Motor neuron (in vitro differentiated cells): ENCODE data around the gene MC5R. TPM values are rescaled to one million over a fixed set of nuclear protein-coding genes. Genes with fewer than 3 reads are reported as not detected.

ENCODE experiments used
- ATAC-seq, 8 experiments: fragments of 200-7000 bp; cut with Tn5 transposase; replicated peaks in 6 of 8; 2 replicates each; pipeline ENCODE4 v1.8.0; 2021; ENCODE audit warnings: mild to moderate bottlenecking in 8 of 8, moderate library complexity in 8 of 8
- H3K27ac ChIP-seq, 2 donors: fragments of 250-450 bp; sonication (Bioruptor Pico); 2 replicates each; pipeline ENCODE4 v1.9.0; 2021; ENCODE audit warnings: antibody characterized with exemption in 2 of 2, mild to moderate bottlenecking in 2 of 2, moderate library complexity in 1 of 2
- H3K4me1 ChIP-seq, 2 donors: fragments of 250-450 bp; sonication (Bioruptor Pico); replicated peaks in 1 of 2; 2 replicates each; pipeline ENCODE4 v1.6.1; 2021; ENCODE audit warnings: antibody characterized with exemption in 2 of 2, mild to moderate bottlenecking in 2 of 2, moderate library complexity in 1 of 2
- H3K4me3 ChIP-seq, 5 donors: fragments of 250-450 bp; sonication (Bioruptor Pico); 2 replicates each; pipeline ENCODE4 v1.9.0; 2021; ENCODE audit warnings: antibody characterized with exemption in 5 of 5, mild to moderate bottlenecking in 5 of 5, moderate library complexity in 4 of 5
- WGBS, 10 experiments: fragments of 450-650 bp; shearing (Covaris generic); methylation state at CpG; one replicate each; pipeline ENCODE4 v1.0.0; 2022; 5-methylcytosine and 5-hydroxymethylcytosine counted together
- in situ Hi-C, 9 experiments: fragments of 400-800 bp; cut with MboI; loops; one replicate each; pipeline ENCODE4 v1.15.0; 2021; ENCODE audit warnings: low sequenced_read_pairs in 9 of 9, low pct_unique_long_range_greater_than_20kb in 2 of 9; ENCODE audit not compliant: unreplicated experiment in 9 of 9
- total RNA-seq, 8 experiments: library from RNA; unstranded; fragments of 300-600 nt; gene quantifications; 2 replicates each; pipeline versions ENCODE4 v1.2.3 to v1.2.4, GENCODE V29; 2022

Gene MC5R
- total RNA-seq, 8 experiments from 2014 or later = 0.13 to 0.38 TPM; not detected in 6

DNA sequence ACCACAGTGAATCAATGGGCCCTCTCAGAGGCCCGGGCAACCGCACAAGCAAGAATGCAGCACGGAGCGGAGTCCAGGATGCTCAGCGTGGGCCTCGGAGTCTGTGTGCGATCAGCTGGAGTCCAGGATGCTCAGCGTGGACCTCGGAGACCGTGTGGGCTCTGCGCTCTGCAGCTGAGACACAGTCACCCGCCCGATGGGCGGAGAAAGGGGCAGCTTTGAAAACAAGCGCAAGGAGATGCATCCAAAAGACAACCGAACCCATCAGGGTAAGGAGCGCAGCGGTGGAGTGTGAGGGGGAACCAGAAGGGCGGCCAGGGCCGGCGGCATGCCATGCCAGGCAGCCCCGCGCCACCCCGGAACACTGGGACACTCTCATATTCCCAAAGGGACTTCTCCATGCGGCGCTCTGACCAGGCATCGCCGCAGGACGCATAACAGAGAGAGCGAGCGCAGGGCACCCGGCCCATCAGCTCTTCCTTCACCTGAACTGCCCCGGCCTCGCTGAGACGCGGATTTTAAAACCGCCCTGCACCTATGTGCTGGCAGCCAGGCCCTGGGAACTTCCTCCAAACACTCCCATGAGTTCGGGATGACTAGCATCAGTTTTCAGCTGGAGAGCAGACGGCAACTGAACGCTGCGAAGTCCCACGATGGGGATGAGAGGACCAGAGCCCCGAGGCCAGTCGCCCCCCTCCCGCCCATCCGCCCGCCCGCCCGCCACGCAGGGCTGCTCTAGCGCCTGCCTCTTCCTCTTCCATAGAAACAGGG is 44.7 kb downstream of the MC5R start:
- H3K27ac ChIP-seq = no peak overlapping the region
- 0 to 15% (median 5%) methylated on average over 4 to 9 of the region's 51 CpGs; no CpG with 5 or more reads in 4 of the 10 experiments for WGBS, 10 experiments
- ATAC-seq = peak in 5 of 8 experiments; percentile 26 to 71 (median 34)
- H3K4me1 ChIP-seq = no peaks in the 10 kb centered on the region
- H3K4me3 ChIP-seq = peak overlapping the region in 4 of 5 donors; percentile 18 to 25 (median 20)
- in situ Hi-C loops = no loop called here

DNA sequence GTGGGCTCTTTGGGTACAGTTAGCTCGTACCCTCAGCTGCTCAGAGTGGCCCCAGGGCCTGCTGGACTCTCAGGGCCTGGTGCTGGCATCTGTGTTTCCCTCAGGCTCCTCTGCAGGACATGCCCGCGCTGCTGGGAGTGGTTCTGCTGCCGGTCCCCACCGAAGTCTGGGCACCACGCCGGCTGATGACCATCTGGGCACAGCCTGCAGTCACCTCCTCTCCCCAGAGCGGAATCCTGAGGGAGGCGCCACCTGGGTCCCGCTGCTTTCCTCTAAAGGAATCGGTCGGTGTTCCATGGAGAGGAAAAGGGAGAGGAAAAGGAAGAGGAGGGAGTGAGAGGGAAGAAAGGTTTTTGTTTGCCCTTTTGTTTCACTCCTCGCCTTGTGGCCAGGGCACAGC is 47.8 kb downstream of the MC5R start:
- ATAC-seq = peak in 1 of 8 experiments; percentile 31
- WGBS, 10 experiments = 0 to 69% (median 25%) methylated on average over 2 to 5 of the region's 13 CpGs; no CpG with 5 or more reads in 6 of the 10 experiments
- H3K4me1 ChIP-seq = no peaks in the 10 kb centered on the region
- no peak overlapping the region for H3K27ac ChIP-seq
- H3K4me3 ChIP-seq = no peak overlapping the region
- in situ Hi-C loops = no loop called here

DNA sequence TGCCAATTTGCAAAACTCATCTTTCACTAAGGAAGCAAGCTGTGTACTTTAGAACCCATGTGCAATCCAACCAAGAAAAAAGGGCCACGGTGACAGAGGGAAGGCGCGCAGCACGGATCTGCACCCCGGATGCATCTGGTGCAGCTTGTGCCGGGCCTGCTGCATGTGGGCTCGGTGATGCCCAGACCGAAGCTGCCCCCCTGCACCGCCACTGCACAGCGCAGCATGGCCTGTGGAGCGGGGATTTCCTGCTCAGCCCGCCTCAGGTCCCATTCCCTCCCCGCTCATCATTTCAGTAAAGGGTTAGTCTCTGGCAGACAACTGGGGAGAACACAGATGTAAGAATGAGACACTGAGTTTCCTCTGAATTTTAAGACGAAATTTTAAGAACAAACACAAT is 48.4 kb downstream of the MC5R start:
- WGBS, 10 experiments = 0 to 88% (median 50%) methylated on average over 1 to 14 of the region's 14 CpGs
- Histone ChIP-seq H3K27ac (no peak overlapping the region), H3K4me1 (no peaks in the 10 kb centered on the region), H3K4me3 (no peak overlapping the region)
- in situ Hi-C loops = no loop called here
- no peak for ATAC-seq

GRCh38 chr18:13872932-13873331 is 49.0 kb downstream of the MC5R start:
- in situ Hi-C loops = no loop called here
- no peak for ATAC-seq
- Histone ChIP-seq H3K27ac (no peak overlapping the region), H3K4me1 (no peaks in the 10 kb centered on the region), H3K4me3 (no peak overlapping the region)
- WGBS, 10 experiments = 15 to 69% (median 53%) methylated on average over 1 to 5 of the region's 5 CpGs; no CpG with 5 or more reads in 2 of the 10 experiments

DNA sequence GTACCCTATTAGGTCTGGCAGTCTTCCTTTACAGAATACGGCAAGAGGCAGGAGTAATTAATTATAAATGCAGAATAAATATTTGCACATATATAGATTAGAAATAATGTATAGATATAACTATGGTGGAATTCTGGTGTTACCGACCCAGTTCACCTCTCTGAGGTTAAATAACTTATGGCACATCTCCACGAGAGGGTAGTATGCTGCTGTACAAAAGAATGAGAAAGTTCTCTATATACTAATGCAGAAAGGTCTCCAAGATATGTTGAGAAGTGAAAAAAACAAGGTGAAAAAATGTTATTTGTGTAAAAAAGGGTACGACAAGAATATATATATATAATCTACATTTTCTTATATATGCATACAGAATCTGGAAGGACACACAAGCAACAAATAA is 50.6 kb downstream of the MC5R start:
- in situ Hi-C loops = no loop called here
- no peak for ATAC-seq
- no peak overlapping the region for H3K27ac ChIP-seq
- H3K4me3 ChIP-seq = no peak overlapping the region
- WGBS, 10 experiments = 15 to 89% (median 70%) methylated on average over 1 to 4 of the region's 4 CpGs
- no peaks in the 10 kb centered on the region for H3K4me1 ChIP-seq

Other genes starting within 250 kb of the MC5R start
- 10 to 100 TPM in 7 of 8 experiments, 1 to 10 TPM in 1; 7.5 to 15.8 (median 13.3) TPM for gene FAM210A, start 97.6 kb upstream of the MC5R start, total RNA-seq
- gene RNMT, start 97.5 kb upstream of the MC5R start, total RNA-seq = 10 to 100 TPM; 19.4 to 73.8 (median 38.0) TPM
- under 1 TPM in 4 of 8 experiments, not detected in 4; 0.05 to 0.52 (median 0.16) TPM for gene MC2R, start 91.4 kb downstream of the MC5R start, total RNA-seq